Natural killer cell (primary cell): Measurements from ENCODE around the gene POMGNT2. TPM values are rescaled to one million over a fixed set of nuclear protein-coding genes. Genes with fewer than 3 reads are reported as not detected.

Source experiments
- ATAC-seq, 3 donors: fragments of 150-1000 bp in 2 of 3; fragments of 200-7000 bp in 1 of 3; cut with Tn5 transposase; 1 replicate in 1 of 3; 2 replicates in 2 of 3; pipeline ENCODE4 v1.10.0; 2021; ENCODE audit warnings: mild to moderate bottlenecking in 2 of 3, moderate library complexity in 2 of 3
- DNase-seq, 2 donors: peaks; one replicate each; pipeline versions ENCODE4 v3.0.0 to v3.0.0-alpha.2; 2013 to 2021; ENCODE audit warnings: mixed read lengths in 1 of 2
- H3K27ac ChIP-seq: one replicate; pipeline ENCODE4 v1.5.1; 2013; ENCODE audit warnings: mild to moderate bottlenecking, low read length
- H3K27me3 ChIP-seq: one replicate; pipeline ENCODE4 v1.6.1; 2013; ENCODE audit warnings: low read length; ENCODE audit not compliant: control insufficient read depth, insufficient read depth
- H3K36me3 ChIP-seq: one replicate; pipeline ENCODE4 v1.6.1; 2013; ENCODE audit warnings: low read length; ENCODE audit not compliant: control insufficient read depth, insufficient read depth
- H3K4me1 ChIP-seq: one replicate; pipeline ENCODE4 v1.6.1; 2013; ENCODE audit warnings: low read length; ENCODE audit not compliant: control insufficient read depth, insufficient read depth
- H3K4me3 ChIP-seq: one replicate; pipeline ENCODE4 v1.5.1; 2013; ENCODE audit warnings: low read length
- H3K9me3 ChIP-seq: one replicate; pipeline ENCODE4 v1.6.1; 2013; ENCODE audit warnings: low read length; ENCODE audit not compliant: control insufficient read depth, insufficient read depth
- H3K27ac Mint-ChIP-seq, 2 donors: one replicate each; pipeline ENCODE4 v1.8.0; 2022; ENCODE audit warnings: mild to moderate bottlenecking in 2 of 2, mixed read lengths in 2 of 2, moderate library complexity in 1 of 2
- H3K27me3 Mint-ChIP-seq, 2 donors: one replicate each; pipeline ENCODE4 v1.8.0; 2022; ENCODE audit warnings: low read depth in 2 of 2, mixed read lengths in 2 of 2
- H3K36me3 Mint-ChIP-seq: one replicate; pipeline ENCODE4 v1.8.0; 2022; ENCODE audit warnings: mixed read lengths
- H3K4me1 Mint-ChIP-seq, 2 donors: one replicate each; pipeline ENCODE4 v1.8.0; 2022; ENCODE audit warnings: mixed read lengths in 2 of 2
- H3K4me3 Mint-ChIP-seq: one replicate; pipeline ENCODE4 v1.8.0; 2022; ENCODE audit warnings: mild to moderate bottlenecking, moderate library complexity, mixed read lengths
- H3K9me3 Mint-ChIP-seq, 2 donors: one replicate each; pipeline ENCODE4 v1.8.0; 2022; ENCODE audit warnings: mixed read lengths in 2 of 2
- WGBS: methylation state at CpG from one replicate; pipeline ENCODE4 v1.1.7; 2013; ENCODE audit warnings: missing lambda C conversion rate; ENCODE audit not compliant: insufficient coverage; 5-methylcytosine and 5-hydroxymethylcytosine counted together
- intact Hi-C: fragments of 100-400 bp; cut with micrococcal nuclease; formaldehyde crosslinking; loops from one replicate; pipeline ENCODE4 v1.14.2; 2022
- total RNA-seq, 4 donors: library from RNA; stranded (reverse); fragments of 120-200 nt in 1 of 4; gene quantifications; one replicate each; pipeline versions ENCODE4 v1.2.3 to v1.2.4, GENCODE V29; 2013 to 2022
- TF ChIP-seq, protein P1 (sequence below): fragments of 200-600 bp; IDR thresholded peaks from one replicate; pipeline ENCODE4 v1.8.0; 2022; ENCODE audit warnings: antibody characterized with exemption

POMGNT2 gene
- total RNA-seq, 3 donors from 2014 or later (not counting 1 experiment from before 2014, with no cell fraction given), result 4.3 to 7.4 (median 6.6) TPM

DNA sequence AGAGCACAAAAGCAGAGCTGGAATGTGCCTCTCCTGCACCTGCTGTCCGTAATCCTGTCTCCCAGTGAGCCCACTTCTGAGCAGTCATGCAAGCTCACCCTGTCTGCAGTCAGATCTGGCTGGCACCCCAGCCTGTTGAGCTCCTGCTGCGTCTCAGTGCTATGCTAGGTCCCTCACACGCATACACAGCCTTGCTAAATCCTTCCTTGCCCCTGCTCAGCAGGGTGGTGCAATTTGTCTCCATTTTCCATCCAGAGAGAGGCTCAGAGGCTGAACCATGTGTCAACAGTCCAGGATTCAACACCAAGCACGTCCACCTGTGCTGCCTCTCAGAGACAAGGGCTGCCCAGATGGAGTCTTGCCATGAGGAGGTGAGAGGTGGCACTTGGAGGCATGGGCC lies 11.0 kb downstream of the POMGNT2 start:
- Mint-ChIP-seq H3K9me3 (no peaks in the 10 kb centered on the region), H3K27ac (no peak overlapping the region), H3K36me3 (no peaks in the 10 kb centered on the region), H3K4me1 (peaks cover 11 to 14% of the 10 kb centered on the region in 2 donors), H3K4me3 (no peak overlapping the region), H3K27me3 (no peaks in the 10 kb centered on the region)
- Histone ChIP-seq H3K36me3 (no peaks in the 10 kb centered on the region), H3K4me1 (no peaks in the 10 kb centered on the region), H3K9me3 (no peaks in the 10 kb centered on the region), H3K27ac (no peak overlapping the region), H3K27me3 (no peaks in the 10 kb centered on the region), H3K4me3 (no peak overlapping the region)
- ATAC-seq, result no peak
- no peak for DNase-seq
- intact Hi-C loops, result no loop called here
- 92% methylated on average over 4 of the region's 4 CpGs for WGBS
- TF ChIP-seq, protein P1, sequence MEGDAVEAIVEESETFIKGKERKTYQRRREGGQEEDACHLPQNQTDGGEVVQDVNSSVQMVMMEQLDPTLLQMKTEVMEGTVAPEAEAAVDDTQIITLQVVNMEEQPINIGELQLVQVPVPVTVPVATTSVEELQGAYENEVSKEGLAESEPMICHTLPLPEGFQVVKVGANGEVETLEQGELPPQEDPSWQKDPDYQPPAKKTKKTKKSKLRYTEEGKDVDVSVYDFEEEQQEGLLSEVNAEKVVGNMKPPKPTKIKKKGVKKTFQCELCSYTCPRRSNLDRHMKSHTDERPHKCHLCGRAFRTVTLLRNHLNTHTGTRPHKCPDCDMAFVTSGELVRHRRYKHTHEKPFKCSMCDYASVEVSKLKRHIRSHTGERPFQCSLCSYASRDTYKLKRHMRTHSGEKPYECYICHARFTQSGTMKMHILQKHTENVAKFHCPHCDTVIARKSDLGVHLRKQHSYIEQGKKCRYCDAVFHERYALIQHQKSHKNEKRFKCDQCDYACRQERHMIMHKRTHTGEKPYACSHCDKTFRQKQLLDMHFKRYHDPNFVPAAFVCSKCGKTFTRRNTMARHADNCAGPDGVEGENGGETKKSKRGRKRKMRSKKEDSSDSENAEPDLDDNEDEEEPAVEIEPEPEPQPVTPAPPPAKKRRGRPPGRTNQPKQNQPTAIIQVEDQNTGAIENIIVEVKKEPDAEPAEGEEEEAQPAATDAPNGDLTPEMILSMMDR, result no peak

DNA sequence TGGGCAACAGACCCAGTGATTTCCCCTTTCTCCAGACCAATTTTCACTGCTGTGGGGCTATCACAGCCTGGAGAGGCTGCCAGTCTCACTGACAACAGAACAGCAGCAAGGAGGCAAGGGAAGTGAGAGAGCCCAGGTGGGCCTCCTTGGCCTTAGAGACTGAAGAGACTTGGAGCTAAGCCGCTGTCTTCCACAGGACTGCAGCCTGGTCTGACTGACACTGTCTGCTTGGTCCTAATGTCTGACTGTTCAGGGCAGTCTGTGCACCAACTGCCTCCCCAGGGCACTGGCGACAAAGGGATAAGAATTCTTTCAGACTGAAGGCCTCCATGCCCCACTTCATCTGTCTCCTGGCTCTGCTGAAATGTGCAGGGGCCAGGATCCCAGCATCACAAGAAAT lies 11.5 kb downstream of the POMGNT2 start:
- H3K9me3 ChIP-seq, result no peaks in the 10 kb centered on the region
- intact Hi-C loops, result no loop called here
- no peaks in the 10 kb centered on the region for H3K9me3 Mint-ChIP-seq
- H3K4me3 ChIP-seq, result no peak overlapping the region
- no peak overlapping the region for H3K27ac Mint-ChIP-seq
- no peak overlapping the region for H3K27ac ChIP-seq
- no peak overlapping the region for H3K4me3 Mint-ChIP-seq
- TF ChIP-seq, protein P1, result no peak
- no peaks in the 10 kb centered on the region for H3K27me3 ChIP-seq
- DNase-seq, result no peak
- H3K4me1 Mint-ChIP-seq, result peaks cover 11 to 14% of the 10 kb centered on the region in 2 donors
- 94% methylated on average over 2 of the region's 2 CpGs for WGBS
- no peaks in the 10 kb centered on the region for H3K36me3 Mint-ChIP-seq
- no peaks in the 10 kb centered on the region for H3K36me3 ChIP-seq
- no peaks in the 10 kb centered on the region for H3K27me3 Mint-ChIP-seq
- H3K4me1 ChIP-seq, result no peaks in the 10 kb centered on the region
- no peak for ATAC-seq

DNA sequence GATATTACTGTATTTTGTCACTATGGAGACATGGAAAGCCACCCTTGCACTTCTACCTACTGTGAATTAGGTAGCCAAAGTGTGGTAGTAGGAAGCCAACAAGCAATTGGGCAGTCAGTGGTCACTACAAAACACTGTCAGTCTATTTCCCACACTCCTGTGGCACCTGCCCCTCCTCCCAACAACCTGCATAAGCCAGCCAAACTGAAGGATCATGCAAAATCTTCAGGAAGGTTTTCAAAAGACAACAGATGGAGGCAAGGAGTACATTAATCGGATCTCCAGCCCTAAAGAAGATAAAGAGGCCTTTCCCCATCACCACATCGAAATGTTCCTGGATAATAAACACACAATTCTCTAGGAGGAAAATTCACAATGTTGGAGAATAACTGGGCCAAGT lies 11.9 kb downstream of the POMGNT2 start:
- Histone ChIP-seq H3K4me3 (no peak overlapping the region), H3K27me3 (no peaks in the 10 kb centered on the region), H3K36me3 (no peaks in the 10 kb centered on the region), H3K4me1 (no peaks in the 10 kb centered on the region), H3K9me3 (no peaks in the 10 kb centered on the region), H3K27ac (no peak overlapping the region)
- TF ChIP-seq, protein P1, result no peak
- H3K27ac Mint-ChIP-seq, result no peak overlapping the region
- DNase-seq (no peak), ATAC-seq (no peak)
- WGBS, result 93% methylated on average over 2 of the region's 2 CpGs
- H3K36me3 Mint-ChIP-seq, result no peaks in the 10 kb centered on the region
- no peaks in the 10 kb centered on the region for H3K27me3 Mint-ChIP-seq
- intact Hi-C loops, result no loop called here
- peaks cover 11 to 14% of the 10 kb centered on the region in 2 donors for H3K4me1 Mint-ChIP-seq
- no peaks in the 10 kb centered on the region for H3K9me3 Mint-ChIP-seq
- no peak overlapping the region for H3K4me3 Mint-ChIP-seq

DNA sequence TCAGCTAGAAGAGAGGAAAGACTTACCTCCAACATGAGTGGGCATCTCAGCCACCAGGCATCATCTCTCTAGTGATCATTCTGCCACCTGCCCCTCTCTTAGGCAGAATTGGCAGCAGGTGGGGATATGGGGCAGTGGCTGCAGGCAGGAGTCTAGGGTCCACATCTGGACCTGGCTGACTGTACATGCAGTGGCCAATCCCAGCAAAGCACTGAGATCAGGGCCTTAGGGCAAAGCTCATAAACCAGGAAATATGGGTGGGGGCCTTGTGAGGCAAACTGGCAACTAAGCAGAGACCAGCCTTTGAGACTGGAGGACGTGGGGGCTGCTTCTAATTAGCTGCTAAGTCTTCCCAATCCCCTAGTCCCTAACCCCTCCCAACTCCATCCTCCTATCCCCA lies 12.9 kb downstream of the POMGNT2 start:
- H3K27me3 Mint-ChIP-seq, result no peaks in the 10 kb centered on the region
- Histone ChIP-seq H3K27me3 (no peaks in the 10 kb centered on the region), H3K4me1 (no peaks in the 10 kb centered on the region), H3K4me3 (no peak overlapping the region), H3K36me3 (no peaks in the 10 kb centered on the region), H3K9me3 (no peaks in the 10 kb centered on the region), H3K27ac (no peak overlapping the region)
- DNase-seq (no peak), ATAC-seq (no peak)
- no peak overlapping the region for H3K27ac Mint-ChIP-seq
- 78% methylated on average over 1 of the region's 1 CpG for WGBS
- no peak overlapping the region for H3K4me3 Mint-ChIP-seq
- intact Hi-C loops, result no loop called here
- H3K4me1 Mint-ChIP-seq, result peaks cover 11 to 14% of the 10 kb centered on the region in 2 donors
- H3K36me3 Mint-ChIP-seq, result no peaks in the 10 kb centered on the region
- TF ChIP-seq, protein P1, result no peak
- H3K9me3 Mint-ChIP-seq, result no peaks in the 10 kb centered on the region
